CD1c-positive myeloid dendritic cell (primary cell): ENCODE measurements around the gene MVD.

Experiments
- DNase-seq: peaks from one replicate; pipeline ENCODE4 v3.0.0-alpha.2; 2016; ENCODE audit errors: extremely low spot score

The MVD gene

GRCh38 chr16:88608076-88608475 lies 54.8 kb downstream of the MVD start:
- DNase-seq = no peak

GRCh38 chr16:88606148-88606757 lies 56.6 kb downstream of the MVD start:
- no peak for DNase-seq

GRCh38 chr16:88605186-88606147 lies 57.4 kb downstream of the MVD start:
- no peak for DNase-seq

GRCh38 chr16:88602091-88602490 lies 60.8 kb downstream of the MVD start:
- no peak for DNase-seq
